Trophoblast cell (in vitro differentiated cells and primary cell): ENCODE results near the gene WDR62.

Experiments
- DNase-seq, 2 donors: peaks; one replicate each; pipeline ENCODE4 v3.0.0-alpha.2; 2016
- H2AFZ ChIP-seq: 2 replicates; pipeline ENCODE4 v1.6.1; 2013; ENCODE audit warnings: low read length, moderate library complexity, mild to moderate bottlenecking; ENCODE audit not compliant: insufficient read depth, poor library complexity
- H2AK5ac ChIP-seq: 2 replicates; pipeline ENCODE4 v1.6.1; 2013; ENCODE audit warnings: mild to moderate bottlenecking, low read length
- H2BK120ac ChIP-seq: 2 replicates; pipeline ENCODE4 v1.6.1; 2013; ENCODE audit warnings: low read length, mild to moderate bottlenecking, moderate library complexity; ENCODE audit not compliant: insufficient read depth, poor library complexity
- H2BK12ac ChIP-seq: 2 replicates; pipeline ENCODE4 v1.6.1; 2013; ENCODE audit warnings: mild to moderate bottlenecking, low read length, moderate library complexity
- H2BK5ac ChIP-seq: 2 replicates; pipeline ENCODE4 v1.6.1; 2013; ENCODE audit warnings: low read length, low read depth, moderate library complexity, mild to moderate bottlenecking; ENCODE audit not compliant: poor library complexity
- H3K14ac ChIP-seq: 2 replicates; pipeline ENCODE4 v1.6.1; 2013; ENCODE audit warnings: mild to moderate bottlenecking, low read length
- H3K18ac ChIP-seq: 2 replicates; pipeline ENCODE4 v1.6.1; 2013; ENCODE audit warnings: mild to moderate bottlenecking, low read length
- H3K23ac ChIP-seq: 2 replicates; pipeline ENCODE4 v1.6.1; 2013; ENCODE audit warnings: low read length
- H3K27ac ChIP-seq: 2 replicates; pipeline ENCODE4 v1.5.1; 2013; ENCODE audit warnings: low read depth, mild to moderate bottlenecking, inconsistent platforms, low read length, moderate library complexity
- H3K27me3 ChIP-seq: 2 replicates; pipeline ENCODE4 v1.6.1; 2013; ENCODE audit warnings: inconsistent platforms, mild to moderate bottlenecking, low read length, moderate library complexity; ENCODE audit not compliant: insufficient read depth
- H3K36me3 ChIP-seq, 2 experiments: 1 replicate in 1 of 2; 2 replicates in 1 of 2; pipeline ENCODE4 v1.6.1; 2013; ENCODE audit warnings: low read length in 2 of 2, mild to moderate bottlenecking in 2 of 2, moderate library complexity in 1 of 2; ENCODE audit not compliant: insufficient read depth in 2 of 2, control insufficient read depth in 1 of 2
- H3K4ac ChIP-seq: 2 replicates; pipeline ENCODE4 v1.6.1; 2013; ENCODE audit warnings: low read depth, mild to moderate bottlenecking, low read length, moderate library complexity
- H3K4me1 ChIP-seq, 2 experiments: 1 replicate in 1 of 2; 2 replicates in 1 of 2; pipeline ENCODE4 v1.6.1; 2013; ENCODE audit warnings: low read length in 2 of 2, mild to moderate bottlenecking in 2 of 2, moderate library complexity in 1 of 2; ENCODE audit not compliant: insufficient read depth in 2 of 2, control insufficient read depth in 1 of 2
- H3K4me2 ChIP-seq: 2 replicates; pipeline ENCODE4 v1.6.1; 2013; ENCODE audit warnings: inconsistent platforms, mild to moderate bottlenecking, low read length, moderate library complexity
- H3K4me3 ChIP-seq: 2 replicates; pipeline ENCODE4 v1.5.1; 2013; ENCODE audit warnings: mild to moderate bottlenecking, low read depth, low read length, inconsistent platforms
- H3K79me1 ChIP-seq: one replicate; pipeline ENCODE4 v1.6.1; 2013; ENCODE audit warnings: low read length
- H3K79me2 ChIP-seq: 2 replicates; pipeline ENCODE4 v1.6.1; 2013; ENCODE audit warnings: low read length, mild to moderate bottlenecking; ENCODE audit not compliant: control insufficient read depth, insufficient read depth, poor library complexity
- H3K9ac ChIP-seq: 2 replicates; pipeline ENCODE4 v1.6.1; 2013; ENCODE audit warnings: mild to moderate bottlenecking, low read length
- H3K9me3 ChIP-seq: 2 replicates; pipeline ENCODE4 v1.6.1; 2013; ENCODE audit warnings: low read depth, mild to moderate bottlenecking, control low read depth, inconsistent platforms, low read length; ENCODE audit not compliant: insufficient read depth
- H4K12ac ChIP-seq: 2 replicates; pipeline ENCODE4 v1.6.1; 2013; ENCODE audit warnings: low read depth, mild to moderate bottlenecking, low read length, moderate library complexity
- H4K8ac ChIP-seq: 2 replicates; pipeline ENCODE4 v1.6.1; 2013; ENCODE audit warnings: low read depth, mild to moderate bottlenecking, low read length, moderate library complexity
- H4K91ac ChIP-seq: one replicate; pipeline ENCODE4 v1.6.1; 2013; ENCODE audit warnings: low read depth, mild to moderate bottlenecking, low read length, moderate library complexity
- WGBS: extraction: QIAGEN DNeasy Blood & Tissue Kit; methylation state at CpG from one replicate; pipeline ENCODE4 v1.1.7; 2013; ENCODE audit warnings: missing lambda C conversion rate; ENCODE audit not compliant: insufficient read length, insufficient coverage; ENCODE audit errors: extremely low coverage; 5-methylcytosine and 5-hydroxymethylcytosine counted together

WDR62 gene

GRCh38 chr19:36099166-36099785 is 44.6 kb downstream of the WDR62 start:
- H3K79me1 ChIP-seq: no peaks in the 10 kb centered on the region

DNA sequence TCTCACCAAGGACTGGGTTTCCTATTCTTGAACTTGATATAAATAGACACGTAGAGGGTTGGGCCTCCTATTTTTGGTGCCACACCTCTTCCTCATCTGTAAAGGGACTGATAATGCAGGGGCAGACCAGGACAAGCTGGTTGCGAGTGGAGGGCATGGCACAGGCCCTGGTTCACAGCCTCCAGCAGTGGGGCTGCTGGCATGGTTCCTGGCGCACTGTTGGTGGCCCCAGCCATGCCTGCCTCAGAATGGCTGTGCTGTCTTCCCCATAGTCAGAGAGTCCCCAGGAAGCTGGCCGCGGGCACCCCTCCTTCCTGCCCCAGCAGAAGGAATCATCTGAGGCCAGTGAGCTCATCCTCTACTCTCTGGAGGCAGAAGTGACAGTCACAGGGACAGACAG is 45.8 kb downstream of the WDR62 start:
- no peak overlapping the region for H4K12ac ChIP-seq
- no peak overlapping the region for H2BK5ac ChIP-seq
- H3K4me2 ChIP-seq: no peak overlapping the region
- no peaks in the 10 kb centered on the region for H3K79me2 ChIP-seq
- H3K9me3 ChIP-seq: no peaks in the 10 kb centered on the region
- H3K4me3 ChIP-seq: no peak overlapping the region
- H2BK12ac ChIP-seq: no peak overlapping the region
- no peak overlapping the region for H2BK120ac ChIP-seq
- H4K8ac ChIP-seq: no peak overlapping the region
- H3K27ac ChIP-seq: no peak overlapping the region
- no peak overlapping the region for H3K18ac ChIP-seq
- H3K27me3 ChIP-seq: no peaks in the 10 kb centered on the region
- no peak overlapping the region for H2AFZ ChIP-seq
- H3K4ac ChIP-seq: no peak overlapping the region
- H3K23ac ChIP-seq: no peak overlapping the region
- H3K9ac ChIP-seq: no peak overlapping the region
- H2AK5ac ChIP-seq: no peak overlapping the region
- H3K4me1 ChIP-seq: peaks cover 0 to 5% of the 10 kb centered on the region in 2 experiments
- no peak for DNase-seq
- no peak overlapping the region for H4K91ac ChIP-seq
- H3K14ac ChIP-seq: no peak overlapping the region
- H3K36me3 ChIP-seq: peaks cover 61 to 65% of the 10 kb centered on the region in 2 experiments
- no CpG with 5 or more reads among the region's 5 CpGs for WGBS
- H3K79me1 ChIP-seq: no peaks in the 10 kb centered on the region

More at GRCh38 chr19:36099166-36099785, 44.6 kb downstream of the WDR62 start:
- Histone ChIP-seq H2AFZ (no peak overlapping the region), H3K27me3 (no peaks in the 10 kb centered on the region), H2BK5ac (no peak overlapping the region), H3K4me3 (no peak overlapping the region), H4K8ac (no peak overlapping the region), H3K79me2 (no peaks in the 10 kb centered on the region), H3K9ac (no peak overlapping the region), H3K4me1 (peaks cover 0 to 2% of the 10 kb centered on the region in 2 experiments), H3K23ac (no peak overlapping the region), H2BK12ac (no peak overlapping the region), H3K36me3 (peaks cover 51 to 59% of the 10 kb centered on the region in 2 experiments), H3K14ac (no peak overlapping the region), H2BK120ac (no peak overlapping the region), H3K9me3 (no peaks in the 10 kb centered on the region), H3K18ac (no peak overlapping the region), H4K12ac (no peak overlapping the region), H3K4ac (no peak overlapping the region), H3K4me2 (no peak overlapping the region), H4K91ac (no peak overlapping the region), H3K27ac (no peak overlapping the region), H2AK5ac (no peak overlapping the region)
- WGBS: no CpG with 5 or more reads among the region's 19 CpGs
- no peak for DNase-seq

DNA sequence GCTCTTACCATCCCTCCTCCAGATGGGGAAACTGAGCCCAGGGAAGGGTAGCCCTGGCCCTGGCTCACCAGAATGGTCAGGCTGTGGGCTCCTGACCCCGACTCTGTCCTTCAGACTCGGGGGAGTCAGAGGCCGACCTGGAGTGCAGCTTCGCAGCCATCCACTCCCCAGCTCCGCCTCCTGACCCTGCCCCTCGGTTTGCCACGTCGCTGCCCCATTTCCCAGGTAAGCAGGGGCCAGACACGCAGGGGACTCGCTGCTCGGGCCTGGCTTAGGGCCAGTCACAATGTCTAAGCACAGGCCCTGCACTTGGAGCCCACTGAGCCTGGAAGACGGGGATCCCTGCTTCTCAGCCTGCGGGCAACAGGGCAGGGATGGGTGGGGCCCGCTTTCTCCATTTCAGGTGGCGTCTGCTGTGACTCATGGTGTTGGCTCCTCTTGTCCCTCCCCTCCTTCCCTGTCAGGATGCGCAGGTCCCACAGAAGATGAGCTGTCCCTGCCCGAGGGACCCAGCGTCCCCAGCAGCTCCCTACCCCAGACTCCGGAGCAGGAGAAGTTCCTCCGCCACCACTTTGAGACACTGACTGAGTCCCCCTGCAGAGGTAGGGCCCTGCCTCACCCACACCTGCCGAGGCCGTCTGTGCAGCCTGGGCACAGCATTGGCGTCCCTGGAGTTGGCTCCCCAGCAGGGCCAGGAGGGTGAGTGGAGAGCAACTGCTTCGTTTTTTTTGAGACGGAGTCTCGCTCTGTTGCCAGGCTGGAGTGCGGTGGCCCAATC is 47.0 kb downstream of the WDR62 start:
- Histone ChIP-seq H3K14ac (no peak overlapping the region), H3K18ac (no peak overlapping the region), H3K36me3 (peaks cover 64 to 67% of the 10 kb centered on the region in 2 experiments), H3K4me2 (no peak overlapping the region), H3K79me2 (no peaks in the 10 kb centered on the region), H3K4me3 (no peak overlapping the region), H3K27ac (no peak overlapping the region), H3K79me1 (no peaks in the 10 kb centered on the region), H2BK12ac (no peak overlapping the region), H2BK120ac (no peak overlapping the region), H3K4me1 (peaks cover 0 to 5% of the 10 kb centered on the region in 2 experiments), H2AK5ac (no peak overlapping the region), H3K23ac (no peak overlapping the region), H3K4ac (no peak overlapping the region), H4K8ac (no peak overlapping the region), H2AFZ (no peak overlapping the region), H3K27me3 (no peaks in the 10 kb centered on the region), H4K12ac (no peak overlapping the region), H4K91ac (no peak overlapping the region), H3K9ac (no peak overlapping the region), H3K9me3 (no peaks in the 10 kb centered on the region), H2BK5ac (no peak overlapping the region)
- no CpG with 5 or more reads among the region's 27 CpGs for WGBS
- peak in 1 of 2 donors; percentile 23 for DNase-seq

GRCh38 chr19:36103040-36103626 is 48.4 kb downstream of the WDR62 start:
- Histone ChIP-seq H3K23ac (no peak overlapping the region), H2BK120ac (no peak overlapping the region), H3K4me3 (no peak overlapping the region)

More at GRCh38 chr19:36103040-36103626, 48.4 kb downstream of the WDR62 start:
- no peak overlapping the region for H4K8ac ChIP-seq
- no peak overlapping the region for H2BK12ac ChIP-seq
- H2AFZ ChIP-seq: no peak overlapping the region
- H4K12ac ChIP-seq: no peak overlapping the region
- no peaks in the 10 kb centered on the region for H3K27me3 ChIP-seq
- DNase-seq: no peak
- H2BK5ac ChIP-seq: no peak overlapping the region
- peaks cover 63 to 64% of the 10 kb centered on the region in 2 experiments for H3K36me3 ChIP-seq
- no peak overlapping the region for H3K14ac ChIP-seq
- H2AK5ac ChIP-seq: no peak overlapping the region
- WGBS: no CpG with 5 or more reads among the region's 24 CpGs
- no peaks in the 10 kb centered on the region for H3K79me1 ChIP-seq
- H3K9me3 ChIP-seq: no peaks in the 10 kb centered on the region
- no peak overlapping the region for H3K18ac ChIP-seq
- peaks cover 0 to 5% of the 10 kb centered on the region in 2 experiments for H3K4me1 ChIP-seq
- H4K91ac ChIP-seq: no peak overlapping the region
- H3K79me2 ChIP-seq: no peaks in the 10 kb centered on the region
- H3K4ac ChIP-seq: no peak overlapping the region
- no peak overlapping the region for H3K27ac ChIP-seq
- H3K9ac ChIP-seq: peak overlapping the region; percentile 16
- H3K4me2 ChIP-seq: no peak overlapping the region
